Ecto neural progenitor cell (in vitro differentiated cells): ENCODE data around the gene FAM181B.

Source experiments
- DNase-seq: peaks from one replicate; pipeline ENCODE4 v3.0.0-alpha.2; 2018; ENCODE audit warnings: low spot score

Gene FAM181B

GRCh38 chr11:82682003-82682751, 51.5 kb downstream of the FAM181B start:
- DNase-seq: no peak

GRCh38 chr11:82680252-82680651, 53.4 kb downstream of the FAM181B start:
- no peak for DNase-seq
